Stimulated activated naive CD8-positive, alpha-beta T cell treated with anti-CD3 and anti-CD28 coated beads, Interleukin-15, Interleukin-2, amounts not matched to agents 100 ng/mL and 50 ng/mL, for 24 hours (primary cell): Measurements from ENCODE around the gene NEUROD2.
A peak's percentile ranks its signal among the peaks of the same experiment; 100 is the strongest.

ENCODE experiments used
- H3K27ac Mint-ChIP-seq: one replicate; pipeline ENCODE4 v1.8.0; 2021; ENCODE audit warnings: mild to moderate bottlenecking, mixed read lengths
- H3K27me3 Mint-ChIP-seq: one replicate; pipeline ENCODE4 v1.8.0; 2021; ENCODE audit warnings: mixed read lengths
- H3K36me3 Mint-ChIP-seq: one replicate; pipeline ENCODE4 v1.8.0; 2021; ENCODE audit warnings: low read depth, mixed read lengths
- H3K4me1 Mint-ChIP-seq: one replicate; pipeline ENCODE4 v1.8.0; 2021; ENCODE audit warnings: low read depth, mixed read lengths
- H3K4me3 Mint-ChIP-seq: one replicate; pipeline ENCODE4 v1.8.0; 2021; ENCODE audit warnings: mild to moderate bottlenecking, mixed read lengths
- H3K9me3 Mint-ChIP-seq: one replicate; pipeline ENCODE4 v1.8.0; 2021; ENCODE audit warnings: mixed read lengths

NEUROD2 gene

GRCh38 chr17:39627712-39628516 lies 20.2 kb upstream of the NEUROD2 start:
- no peak overlapping the region for H3K27ac Mint-ChIP-seq
- no peaks in the 10 kb centered on the region for H3K36me3 Mint-ChIP-seq
- H3K4me1 Mint-ChIP-seq: peaks cover 20% of the 10 kb centered on the region
- H3K27me3 Mint-ChIP-seq: peaks cover 49% of the 10 kb centered on the region
- H3K9me3 Mint-ChIP-seq: no peaks in the 10 kb centered on the region
- no peak overlapping the region for H3K4me3 Mint-ChIP-seq

GRCh38 chr17:39627047-39627711 lies 19.5 kb upstream of the NEUROD2 start:
- no peak overlapping the region for H3K27ac Mint-ChIP-seq
- H3K4me1 Mint-ChIP-seq: peaks cover 26% of the 10 kb centered on the region
- peaks cover 49% of the 10 kb centered on the region for H3K27me3 Mint-ChIP-seq
- H3K36me3 Mint-ChIP-seq: no peaks in the 10 kb centered on the region
- no peak overlapping the region for H3K4me3 Mint-ChIP-seq
- H3K9me3 Mint-ChIP-seq: no peaks in the 10 kb centered on the region

GRCh38 chr17:39626171-39627046 lies 18.7 kb upstream of the NEUROD2 start, which contains the start of gene PPP1R1B:
PPP1R1B (plus strand) TSS chr17:39626952; CDS start chr17:39627393, 441 bp downstream.
- Mint-ChIP-seq H3K4me3 (peak within 1 kb of the TSS; percentile 57), H3K27me3 (peaks cover 43% of the 10 kb centered on the region), H3K27ac (no peak within 1 kb of the TSS), H3K36me3 (no peaks in the 10 kb centered on the region), H3K9me3 (no peaks in the 10 kb centered on the region), H3K4me1 (peaks cover 29% of the 10 kb centered on the region)

- Mint-ChIP-seq H3K4me3 (no peak overlapping the region), H3K4me1 (peaks cover 29% of the 10 kb centered on the region), H3K27ac (no peak overlapping the region), H3K36me3 (no peaks in the 10 kb centered on the region), H3K27me3 (peaks cover 35% of the 10 kb centered on the region), H3K9me3 (no peaks in the 10 kb centered on the region)
Measured at GRCh38 chr17:39625198-39625785, 17.6 kb upstream of the NEUROD2 start.

- peaks cover 29% of the 10 kb centered on the region for H3K4me1 Mint-ChIP-seq
- peaks cover 33% of the 10 kb centered on the region for H3K27me3 Mint-ChIP-seq
- no peaks in the 10 kb centered on the region for H3K9me3 Mint-ChIP-seq
- no peak overlapping the region for H3K27ac Mint-ChIP-seq
- no peak overlapping the region for H3K4me3 Mint-ChIP-seq
- no peaks in the 10 kb centered on the region for H3K36me3 Mint-ChIP-seq
Measured at GRCh38 chr17:39624313-39624712, 16.6 kb upstream of the NEUROD2 start.

- H3K27me3 Mint-ChIP-seq: peaks cover 30% of the 10 kb centered on the region
- peaks cover 29% of the 10 kb centered on the region for H3K4me1 Mint-ChIP-seq
- H3K9me3 Mint-ChIP-seq: no peaks in the 10 kb centered on the region
- no peak overlapping the region for H3K27ac Mint-ChIP-seq
- H3K36me3 Mint-ChIP-seq: no peaks in the 10 kb centered on the region
- H3K4me3 Mint-ChIP-seq: no peak overlapping the region
Measured at GRCh38 chr17:39623356-39623950, 15.7 kb upstream of the NEUROD2 start.

GRCh38 chr17:39622380-39623006 lies 14.8 kb upstream of the NEUROD2 start:
- Mint-ChIP-seq H3K4me3 (peak overlapping the region; percentile 77), H3K27me3 (peaks cover 24% of the 10 kb centered on the region), H3K27ac (peak overlapping the region; percentile 93), H3K4me1 (peaks cover 32% of the 10 kb centered on the region), H3K36me3 (no peaks in the 10 kb centered on the region), H3K9me3 (no peaks in the 10 kb centered on the region)

GRCh38 chr17:39621523-39622379 lies 14.0 kb upstream of the NEUROD2 start:
- H3K36me3 Mint-ChIP-seq: no peaks in the 10 kb centered on the region
- H3K9me3 Mint-ChIP-seq: no peaks in the 10 kb centered on the region
- H3K4me3 Mint-ChIP-seq: peak overlapping the region; percentile 77
- H3K27me3 Mint-ChIP-seq: peaks cover 22% of the 10 kb centered on the region
- H3K27ac Mint-ChIP-seq: peak overlapping the region; percentile 93
- H3K4me1 Mint-ChIP-seq: peaks cover 29% of the 10 kb centered on the region

- Mint-ChIP-seq H3K36me3 (no peaks in the 10 kb centered on the region), H3K9me3 (no peaks in the 10 kb centered on the region), H3K4me1 (peaks cover 23% of the 10 kb centered on the region), H3K4me3 (no peak overlapping the region), H3K27ac (no peak overlapping the region), H3K27me3 (peaks cover 13% of the 10 kb centered on the region)
Measured at GRCh38 chr17:39619786-39620101, 12.0 kb upstream of the NEUROD2 start.

- H3K36me3 Mint-ChIP-seq: no peaks in the 10 kb centered on the region
- no peak overlapping the region for H3K27ac Mint-ChIP-seq
- H3K27me3 Mint-ChIP-seq: peaks cover 13% of the 10 kb centered on the region
- H3K4me3 Mint-ChIP-seq: no peak overlapping the region
- no peaks in the 10 kb centered on the region for H3K9me3 Mint-ChIP-seq
- H3K4me1 Mint-ChIP-seq: peaks cover 23% of the 10 kb centered on the region
Measured at GRCh38 chr17:39618956-39619785, 11.5 kb upstream of the NEUROD2 start.

- Mint-ChIP-seq H3K27ac (peak overlapping the region; percentile 76), H3K4me1 (peaks cover 19% of the 10 kb centered on the region), H3K36me3 (no peaks in the 10 kb centered on the region), H3K27me3 (peaks cover 13% of the 10 kb centered on the region), H3K9me3 (no peaks in the 10 kb centered on the region), H3K4me3 (peak overlapping the region; percentile 70)
Measured at GRCh38 chr17:39618246-39618913, 10.7 kb upstream of the NEUROD2 start.
